Activated naive CD4-positive, alpha-beta T cell treated with anti-CD3 and anti-CD28 coated beads, Interleukin-2, amount 10 ng/mL, durations not matched to agents 7 days and 5 days (primary cell): ENCODE measurements around the gene BICC1.

ENCODE experiments used
- CTCF ChIA-PET: fragments of 350-600 bp; sonication (Branson Sonifier 250); formaldehyde crosslinking; loops from one replicate; lab custom pipeline; 2021; ENCODE audit warnings: antibody characterized with exemption; lab: Charles Lee
- DNase-seq: peaks from one replicate; pipeline ENCODE4 v3.0.0-alpha.2; 2020
- H3K27ac Mint-ChIP-seq: one replicate; pipeline ENCODE4 v1.8.0; 2021; ENCODE audit warnings: mild to moderate bottlenecking, moderate library complexity, mixed read lengths
- H3K27me3 Mint-ChIP-seq: one replicate; pipeline ENCODE4 v1.8.0; 2021; ENCODE audit warnings: mild to moderate bottlenecking, mixed read lengths
- H3K36me3 Mint-ChIP-seq: one replicate; pipeline ENCODE4 v1.8.0; 2021; ENCODE audit warnings: mixed read lengths
- H3K4me1 Mint-ChIP-seq: one replicate; pipeline ENCODE4 v1.8.0; 2021; ENCODE audit warnings: mixed read lengths
- H3K4me3 Mint-ChIP-seq: one replicate; pipeline ENCODE4 v1.8.0; 2021; ENCODE audit warnings: mild to moderate bottlenecking, moderate library complexity, mixed read lengths
- H3K9me3 Mint-ChIP-seq: one replicate; pipeline ENCODE4 v1.8.0; 2021; ENCODE audit warnings: mixed read lengths

BICC1 gene

GRCh38 chr10:58773944-58774343 is 261.3 kb downstream of the BICC1 start:
- CTCF ChIA-PET, result no interaction called here
- Mint-ChIP-seq H3K9me3 (no peaks in the 10 kb centered on the region), H3K36me3 (no peaks in the 10 kb centered on the region), H3K27ac (no peak overlapping the region), H3K27me3 (no peaks in the 10 kb centered on the region), H3K4me1 (no peaks in the 10 kb centered on the region), H3K4me3 (no peak overlapping the region)
- DNase-seq, result no peak

DNA sequence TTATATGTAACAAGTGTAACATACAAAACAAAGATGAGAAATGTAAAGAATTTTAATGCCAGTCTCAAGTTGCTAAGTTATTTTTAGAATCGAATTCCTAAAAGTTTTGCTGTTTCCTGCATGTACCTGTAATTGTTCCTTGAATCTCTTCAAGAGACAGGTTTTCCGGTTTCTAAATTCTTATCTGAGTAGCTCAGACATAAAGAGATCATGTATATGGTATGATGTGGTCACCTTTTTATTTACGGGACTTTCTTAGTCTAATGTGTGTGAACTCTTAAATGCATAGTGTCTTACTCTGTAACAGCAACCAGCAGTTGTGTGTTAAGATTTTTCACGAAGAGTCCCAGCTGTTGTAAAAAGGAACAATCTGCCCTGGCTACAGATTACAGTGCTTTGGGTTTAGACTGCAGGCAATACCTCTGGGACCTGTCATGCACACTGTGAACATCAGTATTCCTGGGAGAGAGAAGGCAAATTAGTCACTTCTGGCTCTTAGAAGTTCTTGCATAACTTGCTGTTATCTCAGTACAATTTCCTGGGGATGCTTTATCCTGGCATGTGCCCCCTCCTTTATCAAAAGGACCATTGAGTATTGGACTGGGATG is 263.4 kb downstream of the BICC1 start:
- Mint-ChIP-seq H3K4me3 (no peak overlapping the region), H3K4me1 (no peaks in the 10 kb centered on the region), H3K27me3 (no peaks in the 10 kb centered on the region), H3K27ac (no peak overlapping the region), H3K36me3 (no peaks in the 10 kb centered on the region), H3K9me3 (no peaks in the 10 kb centered on the region)
- DNase-seq, result no peak
- CTCF ChIA-PET, result no interaction called here

GRCh38 chr10:58776568-58777318 is 264.1 kb downstream of the BICC1 start:
- H3K4me3 Mint-ChIP-seq, result no peak overlapping the region
- no peaks in the 10 kb centered on the region for H3K9me3 Mint-ChIP-seq
- H3K27me3 Mint-ChIP-seq, result no peaks in the 10 kb centered on the region
- H3K4me1 Mint-ChIP-seq, result no peaks in the 10 kb centered on the region
- no peak overlapping the region for H3K27ac Mint-ChIP-seq
- no peaks in the 10 kb centered on the region for H3K36me3 Mint-ChIP-seq
- CTCF ChIA-PET, result no interaction called here
- no peak for DNase-seq

- H3K27ac Mint-ChIP-seq, result no peak overlapping the region
- H3K36me3 Mint-ChIP-seq, result no peaks in the 10 kb centered on the region
- no peaks in the 10 kb centered on the region for H3K4me1 Mint-ChIP-seq
- no peaks in the 10 kb centered on the region for H3K27me3 Mint-ChIP-seq
- CTCF ChIA-PET, result interaction anchor here (1.0 kb wide), 1 partner anchor 10 kb away, joined by 4 read pairs; no protein-coding TSS in a partner anchor
- no peak for DNase-seq
- H3K9me3 Mint-ChIP-seq, result no peaks in the 10 kb centered on the region
- no peak overlapping the region for H3K4me3 Mint-ChIP-seq
Observed at GRCh38 chr10:58778966-58779365, 266.3 kb downstream of the BICC1 start.

GRCh38 chr10:58779594-58779993 is 266.9 kb downstream of the BICC1 start:
- Mint-ChIP-seq H3K27me3 (no peaks in the 10 kb centered on the region), H3K4me3 (no peak overlapping the region), H3K4me1 (no peaks in the 10 kb centered on the region), H3K27ac (no peak overlapping the region), H3K36me3 (no peaks in the 10 kb centered on the region), H3K9me3 (no peaks in the 10 kb centered on the region)
- DNase-seq, result no peak
- CTCF ChIA-PET, result no interaction called here

- CTCF ChIA-PET, result no interaction called here
- no peaks in the 10 kb centered on the region for H3K27me3 Mint-ChIP-seq
- H3K4me3 Mint-ChIP-seq, result no peak overlapping the region
- no peaks in the 10 kb centered on the region for H3K36me3 Mint-ChIP-seq
- H3K9me3 Mint-ChIP-seq, result no peaks in the 10 kb centered on the region
- no peaks in the 10 kb centered on the region for H3K4me1 Mint-ChIP-seq
- DNase-seq, result no peak
- no peak overlapping the region for H3K27ac Mint-ChIP-seq
Observed at GRCh38 chr10:58780476-58780875, 267.8 kb downstream of the BICC1 start.

GRCh38 chr10:58781873-58782488 is 269.3 kb downstream of the BICC1 start:
- no peaks in the 10 kb centered on the region for H3K36me3 Mint-ChIP-seq

DNA sequence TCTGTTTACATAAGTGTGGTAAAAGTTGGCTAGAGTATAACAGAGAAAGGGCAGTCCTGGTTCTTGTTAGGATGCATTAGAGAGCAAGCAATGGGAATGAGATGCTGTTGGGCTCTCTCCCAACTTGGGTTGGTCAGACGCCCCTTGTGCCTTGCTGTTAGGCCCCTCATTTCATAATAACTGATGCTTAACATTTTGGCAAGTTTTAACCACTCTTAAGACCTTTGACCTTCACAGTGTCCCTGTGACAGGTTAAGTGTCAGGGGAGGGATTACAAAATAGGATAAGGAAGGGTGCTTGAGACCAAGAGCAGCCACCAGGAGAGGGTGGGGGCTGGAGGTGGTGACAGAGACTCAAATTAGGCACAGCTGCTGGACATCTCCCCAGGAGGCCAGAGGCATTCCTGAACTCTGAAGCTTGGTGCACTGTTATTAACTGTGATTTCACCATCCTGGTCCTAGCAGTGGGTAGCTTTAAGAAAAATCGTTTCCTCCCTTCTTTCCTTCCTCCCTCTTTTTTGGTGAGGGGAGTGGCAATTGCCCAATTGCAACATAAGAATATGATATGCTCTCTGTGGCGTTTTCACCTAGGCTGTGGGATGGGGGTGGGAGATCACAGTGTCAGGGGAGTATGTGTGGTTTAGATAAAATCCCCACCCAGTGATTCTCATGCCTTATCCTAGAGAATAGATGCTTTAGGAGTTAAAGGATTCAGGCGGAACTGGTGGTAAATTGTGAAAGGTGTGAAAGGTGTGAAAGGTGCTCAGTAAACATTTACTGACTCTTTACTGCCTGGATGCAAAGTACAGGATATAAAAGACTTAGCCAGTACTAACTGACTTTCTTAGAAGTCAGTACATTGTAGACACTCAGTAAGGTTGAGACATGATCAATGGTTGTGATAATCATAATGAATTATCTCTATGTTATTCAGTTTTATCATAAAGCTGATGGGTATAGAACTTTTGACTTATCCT is 270.5 kb downstream of the BICC1 start:
- no peaks in the 10 kb centered on the region for H3K27me3 Mint-ChIP-seq
- CTCF ChIA-PET, result interaction anchor here (1.1 kb wide), 1 partner anchor 843 kb away, joined by 4 read pairs; no protein-coding TSS in a partner anchor
- DNase-seq, result no peak
- no peaks in the 10 kb centered on the region for H3K36me3 Mint-ChIP-seq
- no peaks in the 10 kb centered on the region for H3K4me1 Mint-ChIP-seq
- no peaks in the 10 kb centered on the region for H3K9me3 Mint-ChIP-seq
- H3K27ac Mint-ChIP-seq, result no peak overlapping the region
- no peak overlapping the region for H3K4me3 Mint-ChIP-seq

More at GRCh38 chr10:58781873-58782488, 269.3 kb downstream of the BICC1 start:
- DNase-seq, result no peak
- CTCF ChIA-PET, result interaction anchor here (1.1 to 1.2 kb wide), 2 partner anchors 841 to 844 kb away, joined by 4 to 6 read pairs; no protein-coding TSS in a partner anchor
- no peaks in the 10 kb centered on the region for H3K9me3 Mint-ChIP-seq
- H3K4me3 Mint-ChIP-seq, result no peak overlapping the region
- no peaks in the 10 kb centered on the region for H3K27me3 Mint-ChIP-seq
- no peak overlapping the region for H3K27ac Mint-ChIP-seq
- H3K4me1 Mint-ChIP-seq, result no peaks in the 10 kb centered on the region

GRCh38 chr10:58784361-58784760 is 271.7 kb downstream of the BICC1 start:
- CTCF ChIA-PET, result no interaction called here
- no peaks in the 10 kb centered on the region for H3K9me3 Mint-ChIP-seq
- H3K4me1 Mint-ChIP-seq, result no peaks in the 10 kb centered on the region
- H3K4me3 Mint-ChIP-seq, result no peak overlapping the region
- no peaks in the 10 kb centered on the region for H3K36me3 Mint-ChIP-seq
- no peaks in the 10 kb centered on the region for H3K27me3 Mint-ChIP-seq
- no peak overlapping the region for H3K27ac Mint-ChIP-seq
- no peak for DNase-seq

GRCh38 chr10:58785354-58785753 is 272.7 kb downstream of the BICC1 start:
- Mint-ChIP-seq H3K4me3 (no peak overlapping the region), H3K9me3 (no peaks in the 10 kb centered on the region)
- DNase-seq, result no peak

DNA sequence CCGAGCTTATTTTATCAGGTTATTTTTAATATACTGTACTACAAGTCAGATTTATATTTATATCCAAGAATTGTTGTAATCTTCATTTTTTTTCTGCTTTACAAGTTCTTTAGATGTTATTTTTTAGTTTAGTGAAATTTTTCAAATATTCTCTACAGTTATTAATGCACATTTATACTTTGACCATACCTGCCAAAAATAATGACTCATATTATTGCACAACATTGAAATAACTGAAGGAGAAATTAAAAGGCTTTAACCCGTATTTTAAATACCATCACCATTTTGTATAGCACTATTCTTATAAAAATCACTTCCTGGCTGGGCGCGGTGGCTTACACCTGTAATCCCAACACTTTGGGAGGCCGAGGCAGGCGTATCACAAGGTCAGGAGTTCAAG is 278.5 kb downstream of the BICC1 start:
- Mint-ChIP-seq H3K27ac (no peak overlapping the region), H3K27me3 (no peaks in the 10 kb centered on the region), H3K4me1 (no peaks in the 10 kb centered on the region), H3K36me3 (no peaks in the 10 kb centered on the region), H3K9me3 (no peaks in the 10 kb centered on the region), H3K4me3 (no peak overlapping the region)
- CTCF ChIA-PET, result no interaction called here
- DNase-seq, result no peak

More at GRCh38 chr10:58785354-58785753, 272.7 kb downstream of the BICC1 start:
- Mint-ChIP-seq H3K4me1 (no peaks in the 10 kb centered on the region), H3K27me3 (no peaks in the 10 kb centered on the region), H3K27ac (no peak overlapping the region), H3K36me3 (no peaks in the 10 kb centered on the region)
- CTCF ChIA-PET, result no interaction called here

DNA sequence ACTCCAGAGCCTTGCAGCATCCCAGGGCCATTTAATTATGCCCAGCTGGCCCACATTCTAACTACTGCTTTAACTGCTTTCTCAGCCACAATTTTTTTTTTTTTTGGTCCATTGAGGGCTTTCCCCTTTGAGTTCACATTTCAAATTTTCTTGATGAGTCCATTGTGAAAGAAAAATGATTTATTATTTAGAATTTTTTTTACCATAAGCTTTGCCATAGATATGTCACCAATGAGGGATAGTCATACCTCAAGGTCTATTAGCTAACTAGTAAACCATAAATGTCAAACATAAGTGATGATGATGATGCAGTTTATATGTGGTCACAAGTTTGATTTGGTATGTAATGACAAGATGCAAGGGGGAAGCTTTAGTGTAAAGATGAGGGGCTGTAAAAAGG is 282.9 kb downstream of the BICC1 start:
- no peaks in the 10 kb centered on the region for H3K9me3 Mint-ChIP-seq
- CTCF ChIA-PET, result no interaction called here
- H3K4me1 Mint-ChIP-seq, result no peaks in the 10 kb centered on the region
- no peaks in the 10 kb centered on the region for H3K36me3 Mint-ChIP-seq
- no peak for DNase-seq
- no peak overlapping the region for H3K27ac Mint-ChIP-seq
- no peaks in the 10 kb centered on the region for H3K27me3 Mint-ChIP-seq
- H3K4me3 Mint-ChIP-seq, result no peak overlapping the region

GRCh38 chr10:58796242-58796641 is 283.6 kb downstream of the BICC1 start:
- Mint-ChIP-seq H3K27ac (no peak overlapping the region), H3K27me3 (no peaks in the 10 kb centered on the region), H3K4me3 (no peak overlapping the region), H3K36me3 (no peaks in the 10 kb centered on the region), H3K4me1 (no peaks in the 10 kb centered on the region), H3K9me3 (no peaks in the 10 kb centered on the region)
- CTCF ChIA-PET, result no interaction called here
- no peak for DNase-seq

DNA sequence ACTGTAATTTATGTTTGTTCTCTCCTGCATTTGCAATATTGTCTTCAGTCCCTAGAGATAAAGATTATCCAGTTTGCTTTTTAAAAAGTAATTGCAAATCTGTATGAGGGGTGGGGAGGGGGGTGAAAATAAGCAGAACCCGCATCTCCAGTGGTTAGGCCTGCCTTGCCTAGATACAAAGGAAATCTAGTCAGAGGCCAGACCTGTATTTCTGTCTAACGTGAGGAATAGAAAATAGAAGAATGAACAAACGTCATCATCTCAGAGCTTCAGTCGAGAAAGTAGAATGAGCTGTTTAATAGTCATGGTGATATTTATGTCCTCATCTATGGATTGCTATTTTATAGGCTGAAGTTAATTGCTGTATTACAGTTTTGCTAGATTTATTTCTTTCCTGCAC is 284.2 kb downstream of the BICC1 start:
- no peaks in the 10 kb centered on the region for H3K4me1 Mint-ChIP-seq
- no peak overlapping the region for H3K27ac Mint-ChIP-seq
- no peaks in the 10 kb centered on the region for H3K36me3 Mint-ChIP-seq
- H3K27me3 Mint-ChIP-seq, result no peaks in the 10 kb centered on the region
- CTCF ChIA-PET, result no interaction called here
- H3K4me3 Mint-ChIP-seq, result no peak overlapping the region
- no peak for DNase-seq
- no peaks in the 10 kb centered on the region for H3K9me3 Mint-ChIP-seq
